HG03460 (cell line): ENCODE results near the gene MAPT.

Source experiments
- ATAC-seq: cut with Tn5 transposase; IDR thresholded peaks from one replicate; pipeline ENCODE4 v1.9.1; 2021; ENCODE audit not compliant: unreplicated experiment

Gene MAPT

GRCh38 chr17:45969726-45970125 lies 75.4 kb downstream of the MAPT start:
- ATAC-seq = no peak

GRCh38 chr17:45970659-45971058 lies 76.3 kb downstream of the MAPT start:
- no peak for ATAC-seq

DNA sequence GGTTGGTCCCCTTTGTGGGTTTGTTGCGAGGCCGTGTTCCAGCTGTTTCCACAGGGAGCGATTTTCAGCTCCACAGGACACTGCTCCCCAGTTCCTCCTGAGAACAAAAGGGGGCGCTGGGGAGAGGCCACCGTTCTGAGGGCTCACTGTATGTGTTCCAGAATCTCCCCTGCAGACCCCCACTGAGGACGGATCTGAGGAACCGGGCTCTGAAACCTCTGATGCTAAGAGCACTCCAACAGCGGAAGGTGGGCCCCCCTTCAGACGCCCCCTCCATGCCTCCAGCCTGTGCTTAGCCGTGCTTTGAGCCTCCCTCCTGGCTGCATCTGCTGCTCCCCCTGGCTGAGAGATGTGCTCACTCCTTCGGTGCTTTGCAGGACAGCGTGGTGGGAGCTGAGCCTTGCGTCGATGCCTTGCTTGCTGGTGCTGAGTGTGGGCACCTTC lies 77.4 kb downstream of the MAPT start:
- ATAC-seq = no peak

GRCh38 chr17:45972531-45972930 lies 78.2 kb downstream of the MAPT start:
- no peak for ATAC-seq

DNA sequence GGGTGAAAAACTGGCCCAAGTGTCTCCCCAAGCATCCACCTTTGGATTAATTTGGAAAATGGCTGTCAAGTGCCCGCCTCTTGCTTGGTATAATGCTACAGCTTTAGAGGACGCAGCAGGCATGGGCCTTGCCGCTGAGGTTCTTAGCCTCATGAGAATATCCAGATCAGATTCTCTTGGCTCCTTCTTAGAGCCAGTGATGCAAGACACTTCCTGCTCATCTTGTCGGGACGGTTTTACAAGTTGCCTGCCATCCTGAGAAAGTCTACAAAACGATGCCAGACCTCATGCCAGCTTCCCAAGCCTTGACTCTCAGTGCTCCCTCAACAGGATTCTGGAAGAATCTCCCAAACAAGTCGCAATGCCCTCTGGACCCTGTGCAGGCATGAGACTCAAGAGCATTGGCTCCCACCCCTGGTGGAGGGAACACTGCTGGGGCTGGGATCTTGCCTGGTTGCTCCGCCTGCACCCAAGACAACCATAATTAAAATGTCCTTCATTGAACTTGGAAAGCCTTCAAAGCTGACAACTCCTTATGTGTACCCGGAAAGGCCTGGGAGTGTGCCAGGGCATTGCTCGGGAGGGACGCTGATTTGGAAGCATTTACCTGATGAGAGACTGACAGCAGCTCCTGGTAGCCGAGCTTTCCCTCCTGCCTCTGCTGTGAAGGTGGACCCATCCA lies 78.9 kb downstream of the MAPT start:
- no peak for ATAC-seq

- ATAC-seq = no peak
Observed at GRCh38 chr17:45973946-45974859, 79.8 kb downstream of the MAPT start.

DNA sequence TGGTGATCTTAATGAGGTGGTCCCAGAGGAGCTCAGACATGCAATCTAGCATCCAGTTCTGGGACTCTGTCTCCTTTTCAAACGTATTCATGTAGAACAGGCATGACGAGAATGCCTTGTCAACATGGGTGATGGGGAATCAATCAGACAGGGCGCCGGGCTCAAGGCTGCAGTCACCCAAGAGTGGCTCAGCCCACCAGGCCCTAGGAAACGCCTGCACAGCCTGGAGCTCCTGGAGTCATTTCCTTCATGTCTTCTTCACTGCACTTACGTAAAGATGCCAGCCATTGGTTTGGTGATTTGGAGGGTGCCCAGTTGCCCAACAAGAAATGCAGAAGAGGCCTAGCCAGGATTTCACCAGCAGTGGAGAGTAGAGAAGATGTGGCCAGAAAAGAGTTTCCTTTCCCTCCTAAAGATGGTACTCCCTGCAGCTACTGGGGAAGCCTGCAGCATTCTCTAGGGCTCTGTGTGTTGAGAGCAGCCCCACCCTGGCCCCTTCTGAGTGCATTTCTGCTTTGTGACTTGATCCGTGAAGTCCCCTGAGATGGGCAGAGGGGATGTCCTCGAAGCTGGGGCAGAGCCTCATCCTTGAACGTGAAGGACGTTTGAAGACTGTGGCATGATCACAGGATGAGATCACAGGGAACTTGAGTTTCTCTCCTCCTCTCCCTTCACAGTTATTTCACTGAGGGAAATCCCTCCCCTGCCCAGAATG lies 80.7 kb downstream of the MAPT start:
- no peak for ATAC-seq

DNA sequence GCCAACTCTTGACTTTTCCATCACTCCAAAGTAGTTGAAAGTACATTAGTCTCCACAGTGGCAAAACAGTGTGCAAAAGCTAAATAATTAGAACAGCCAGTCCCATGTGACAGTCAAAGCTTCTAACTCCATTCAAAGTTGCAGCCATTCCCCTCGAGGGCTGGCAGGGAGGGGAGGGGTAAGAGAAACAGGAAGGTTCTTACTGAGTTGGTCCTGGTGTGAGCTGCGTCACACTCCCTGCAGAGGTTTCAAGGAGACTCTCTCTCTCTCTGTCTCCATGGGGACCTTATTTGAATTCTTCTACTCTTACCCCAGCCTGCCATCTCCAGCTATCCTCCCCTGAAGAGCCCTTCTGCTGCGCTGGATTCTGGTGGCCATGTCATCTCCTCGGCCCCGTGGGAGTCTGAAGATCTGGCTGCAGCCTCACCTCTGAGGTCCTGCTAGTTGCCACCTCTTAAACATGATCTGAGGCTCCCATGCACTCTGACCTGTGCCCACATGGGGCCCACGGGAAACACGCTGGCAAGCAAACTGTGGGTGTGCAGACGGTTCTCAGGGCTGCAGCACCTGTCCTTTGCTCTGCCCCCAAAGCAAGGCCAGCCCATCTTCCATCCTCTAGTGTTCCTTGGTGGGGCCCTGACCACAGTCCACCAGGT lies 81.4 kb downstream of the MAPT start:
- no peak for ATAC-seq

- ATAC-seq = no peak
Observed at GRCh38 chr17:45976391-45976754, 82.0 kb downstream of the MAPT start.

DNA sequence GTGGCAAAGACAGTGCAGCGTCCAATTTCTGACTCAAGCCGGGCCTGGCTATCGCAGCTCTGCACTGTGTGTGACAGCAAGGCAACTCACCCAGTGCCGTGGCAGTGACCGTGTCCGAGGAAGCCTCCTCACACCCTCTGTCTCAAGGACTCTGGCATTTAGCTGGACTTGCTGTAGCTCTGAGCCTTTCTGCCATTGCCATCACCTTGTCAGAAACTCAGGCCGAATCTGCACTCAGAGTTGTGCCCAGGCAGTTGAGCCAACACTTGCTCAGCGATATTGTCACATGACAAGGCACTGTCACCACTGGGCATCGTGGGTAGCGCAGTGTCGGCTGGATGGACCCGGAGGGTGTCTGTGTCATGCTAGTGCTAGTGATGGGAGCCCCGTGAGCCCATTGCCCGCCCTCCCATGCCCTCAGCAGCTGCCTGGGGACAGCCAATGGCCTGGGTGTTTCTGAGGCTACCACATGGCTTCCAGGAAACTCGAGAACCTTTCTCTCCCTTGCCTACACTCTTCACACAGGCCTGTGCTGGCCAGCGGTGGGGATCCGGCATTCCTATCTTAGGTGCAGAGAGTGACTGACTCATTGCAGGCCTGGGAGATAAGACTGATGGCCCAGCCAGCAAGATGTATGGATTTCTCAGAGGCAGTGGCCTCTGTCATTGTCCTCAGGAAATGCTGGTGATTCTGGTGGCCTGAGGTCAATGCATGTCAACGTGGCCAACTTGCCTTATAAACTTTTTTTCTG lies 82.6 kb downstream of the MAPT start:
- no peak for ATAC-seq

DNA sequence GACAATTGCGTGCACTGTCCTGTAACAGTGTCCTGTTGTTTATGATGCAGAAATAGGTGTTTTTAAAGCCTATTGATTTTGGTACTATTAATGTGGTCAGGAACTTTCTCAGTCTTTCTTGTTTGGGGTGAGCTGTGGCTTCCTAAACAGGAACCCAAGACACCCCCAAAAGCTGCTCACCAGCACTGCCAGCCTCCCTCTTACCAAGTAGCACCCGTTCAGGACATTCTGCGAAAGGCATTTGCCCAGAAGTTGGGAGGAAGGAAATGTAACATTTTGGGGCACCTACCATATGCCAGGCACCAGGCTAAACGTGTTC lies 83.1 kb downstream of the MAPT start:
- ATAC-seq = no peak

GRCh38 chr17:45977976-45978626 lies 83.7 kb downstream of the MAPT start:
- ATAC-seq = no peak

- no peak for ATAC-seq
Observed at GRCh38 chr17:45979137-45979536, 84.8 kb downstream of the MAPT start.

- no peak for ATAC-seq
Observed at GRCh38 chr17:45980855-45981254, 86.5 kb downstream of the MAPT start.

GRCh38 chr17:45981306-45981705 lies 87.0 kb downstream of the MAPT start:
- no peak for ATAC-seq

DNA sequence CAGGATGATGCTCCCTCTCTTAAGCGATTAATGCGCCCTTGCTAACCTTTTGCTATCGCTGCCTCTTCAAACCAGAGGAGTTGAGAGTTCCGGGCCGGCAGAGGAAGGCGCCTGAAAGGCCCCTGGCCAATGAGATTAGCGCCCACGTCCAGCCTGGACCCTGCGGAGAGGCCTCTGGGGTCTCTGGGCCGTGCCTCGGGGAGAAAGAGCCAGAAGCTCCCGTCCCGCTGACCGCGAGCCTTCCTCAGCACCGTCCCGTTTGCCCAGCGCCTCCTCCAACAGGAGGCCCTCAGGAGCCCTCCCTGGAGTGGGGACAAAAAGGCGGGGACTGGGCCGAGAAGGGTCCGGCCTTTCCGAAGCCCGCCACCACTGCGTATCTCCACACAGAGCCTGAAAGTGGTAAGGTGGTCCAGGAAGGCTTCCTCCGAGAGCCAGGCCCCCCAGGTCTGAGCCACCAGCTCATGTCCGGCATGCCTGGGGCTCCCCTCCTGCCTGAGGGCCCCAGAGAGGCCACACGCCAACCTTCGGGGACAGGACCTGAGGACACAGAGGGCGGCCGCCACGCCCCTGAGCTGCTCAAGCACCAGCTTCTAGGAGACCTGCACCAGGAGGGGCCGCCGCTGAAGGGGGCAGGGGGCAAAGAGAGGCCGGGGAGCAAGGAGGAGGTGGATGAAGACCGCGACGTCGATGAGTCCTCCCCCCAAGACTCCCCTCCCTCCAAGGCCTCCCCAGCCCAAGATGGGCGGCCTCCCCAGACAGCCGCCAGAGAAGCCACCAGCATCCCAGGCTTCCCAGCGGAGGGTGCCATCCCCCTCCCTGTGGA lies 88.6 kb downstream of the MAPT start:
- no peak for ATAC-seq

- no peak for ATAC-seq
Observed at GRCh38 chr17:45983614-45984310, 89.4 kb downstream of the MAPT start.

DNA sequence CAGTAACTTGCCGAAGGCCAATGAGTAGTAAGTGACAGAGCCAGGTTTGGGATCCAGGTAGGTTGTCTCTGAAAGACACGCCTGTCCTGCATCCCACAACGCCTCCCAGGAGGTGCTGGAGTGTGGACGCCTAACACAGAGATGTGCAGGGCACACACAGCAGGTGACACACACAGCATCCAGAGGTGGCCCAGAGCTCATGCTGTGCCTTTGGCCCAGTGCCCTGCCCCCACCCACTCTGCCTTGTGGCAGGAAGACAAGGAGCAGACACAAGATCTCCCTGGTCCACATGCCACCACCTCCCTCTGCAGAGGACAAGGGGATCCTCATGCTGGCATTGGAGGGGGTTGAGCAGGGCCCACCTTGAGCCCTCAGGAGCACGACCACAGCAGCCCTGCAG lies 90.0 kb downstream of the MAPT start:
- no peak for ATAC-seq

GRCh38 chr17:45985447-45985846 lies 91.1 kb downstream of the MAPT start:
- no peak for ATAC-seq
